Fibroblast of lung (primary cell): ENCODE data around the gene JADE2. TPM values are rescaled to one million over a fixed set of nuclear protein-coding genes. Genes with fewer than 3 reads are reported as not detected.

Source experiments
- DNase-seq, 2 donors: peaks; one replicate each; pipeline versions ENCODE4 v3.0.0 to v3.0.0-alpha.2; 2010; ENCODE audit warnings: low read depth in 2 of 2
- H2AFZ ChIP-seq: 2 replicates; pipeline ENCODE4 v1.5.1; 2012; ENCODE audit warnings: low read length, control low read depth, inconsistent platforms
- H3K27ac ChIP-seq: 2 replicates; pipeline ENCODE4 v1.5.1; 2011; ENCODE audit warnings: low read length, control low read depth; ENCODE audit not compliant: insufficient read depth
- H3K27me3 ChIP-seq: 2 replicates; pipeline ENCODE4 v1.5.1; 2011; ENCODE audit warnings: mild to moderate bottlenecking, low read length; ENCODE audit not compliant: control insufficient read depth, insufficient read depth
- H3K36me3 ChIP-seq: 2 replicates; pipeline ENCODE4 v1.5.1; 2011; ENCODE audit warnings: low read length; ENCODE audit not compliant: control insufficient read depth, insufficient read depth
- H3K4me1 ChIP-seq: 2 replicates; pipeline ENCODE4 v1.5.1; 2011; ENCODE audit warnings: low read length; ENCODE audit not compliant: control insufficient read depth, insufficient read depth; ENCODE audit errors: extremely low read depth
- H3K4me2 ChIP-seq: 2 replicates; pipeline ENCODE4 v1.5.1; 2011; ENCODE audit warnings: low read length, control low read depth; ENCODE audit not compliant: insufficient read depth; ENCODE audit errors: extremely low read depth
- H3K4me3 ChIP-seq, 4 experiments: fragments of 200-600 bp in 1 of 4; sonication (generic) in 1 of 4; replicated peaks in 1 of 4; 2 replicates each; pipeline ENCODE4 v1.5.1; 2011 to 2016; ENCODE audit warnings: low read length in 4 of 4, low read depth in 3 of 4, mild to moderate bottlenecking in 3 of 4, control low read depth in 2 of 4, inconsistent platforms in 1 of 4, mixed read lengths in 1 of 4; ENCODE audit not compliant: insufficient read depth in 1 of 4; ENCODE audit errors: control extremely low read depth in 1 of 4
- H3K79me2 ChIP-seq: 2 replicates; pipeline ENCODE4 v1.5.1; 2012; ENCODE audit warnings: mild to moderate bottlenecking, low read length, inconsistent platforms; ENCODE audit not compliant: control insufficient read depth, insufficient read depth
- H3K9ac ChIP-seq: 2 replicates; pipeline ENCODE4 v1.5.1; 2011; ENCODE audit warnings: mild to moderate bottlenecking, low read length, control low read depth; ENCODE audit not compliant: insufficient read depth
- H3K9me3 ChIP-seq: 2 replicates; pipeline ENCODE4 v1.5.1; 2012; ENCODE audit warnings: low read depth, low read length; ENCODE audit not compliant: control insufficient read depth, insufficient read depth
- H4K20me1 ChIP-seq: 2 replicates; pipeline ENCODE4 v1.5.1; 2011; ENCODE audit warnings: low read length; ENCODE audit not compliant: control insufficient read depth, insufficient read depth; ENCODE audit errors: extremely low read depth
- CTCF ChIP-seq, 2 donors: IDR thresholded peaks in 1 of 2; conservative IDR thresholded peaks in 1 of 2; 1 replicate in 1 of 2; 2 replicates in 1 of 2; pipeline ENCODE4 v1.5.1; 2011 to 2012; ENCODE audit warnings: low read length in 2 of 2, control low read depth in 1 of 2, inconsistent platforms in 1 of 2, low read depth in 1 of 2, mild to moderate bottlenecking in 1 of 2
- EZH2 ChIP-seq: IDR thresholded peaks from 2 replicates; pipeline ENCODE4 v1.5.1; 2012; ENCODE audit warnings: low read length, control low read depth, mild to moderate bottlenecking; ENCODE audit errors: missing control alignments
- polyA plus RNA-seq, 2 donors: library from polyadenylated mRNA; depleted of rRNA in 1 of 2; stranded (reverse) in 1 of 2; unstranded in 1 of 2; fragments of >200 nt; gene quantifications; 2 replicates each; pipeline ENCODE4 v1.2.1, GENCODE V29; 2011 to 2012; ENCODE audit warnings: missing spikeins in 1 of 2
- total RNA-seq: library from RNA; depleted of rRNA; stranded (reverse); fragments of >200 nt; gene quantifications from 2 replicates; pipeline ENCODE4 v1.2.1, GENCODE V29; 2014

Gene JADE2
- total and polyA plus RNA-seq, 2 donors (not counting 1 experiment from before 2014, with no cell fraction given), result 10.0 to 45.9 TPM

DNA sequence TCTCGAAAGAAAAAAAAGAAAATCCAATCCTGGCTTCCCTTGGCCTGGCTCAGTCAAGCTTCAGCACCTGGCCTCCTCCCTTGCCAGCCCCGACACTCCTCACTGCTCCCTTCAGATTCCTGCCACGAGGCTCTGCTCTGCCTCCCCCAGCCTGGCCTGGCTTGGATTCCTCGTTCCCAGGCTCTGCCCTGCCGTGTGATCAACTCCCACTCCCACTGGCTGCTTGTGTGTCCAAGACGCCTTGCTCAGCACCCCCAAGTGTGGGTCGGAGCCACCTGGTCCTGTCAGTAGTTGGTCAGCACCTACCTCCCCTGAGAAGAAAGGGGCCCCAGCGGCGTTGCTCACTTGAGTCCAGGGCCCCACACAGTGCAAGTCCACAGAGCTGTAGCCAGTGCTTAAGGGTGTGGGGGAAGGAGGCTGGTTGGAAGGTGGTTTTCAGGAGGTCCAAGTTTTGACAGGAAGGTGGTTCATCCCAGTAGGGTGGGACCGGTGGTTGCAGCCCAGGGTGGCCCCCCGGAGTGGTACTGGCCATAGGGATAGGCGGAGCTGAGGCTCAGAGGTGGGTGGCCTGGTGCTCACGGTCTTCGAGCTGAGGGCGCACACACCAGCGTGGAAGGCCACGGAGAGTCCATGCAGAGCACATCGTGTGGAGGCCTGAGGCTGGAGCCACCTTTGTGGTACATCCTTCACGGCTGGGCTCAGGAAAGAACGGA is 46.4 kb downstream of the JADE2 start:
- peaks cover 13% of the 10 kb centered on the region for H3K79me2 ChIP-seq
- H2AFZ ChIP-seq, result no peak overlapping the region
- DNase-seq, result no peak
- H3K4me1 ChIP-seq, result peaks cover 21% of the 10 kb centered on the region
- no peak overlapping the region for H3K9ac ChIP-seq
- H3K27ac ChIP-seq, result no peak overlapping the region
- no peaks in the 10 kb centered on the region for H4K20me1 ChIP-seq
- H3K36me3 ChIP-seq, result peaks cover 36% of the 10 kb centered on the region
- TF ChIP-seq EZH2, result no peak
- no peak for TF ChIP-seq CTCF (conservative IDR thresholded peaks at IDR 0.05 in 1 of 2, IDR thresholded peaks at IDR 0.05 in 1 of 2; ENCODE audit: low read depth in 1 of 2, low read length in 2 of 2)
- H3K4me2 ChIP-seq, result no peak overlapping the region
- H3K4me3 ChIP-seq, result no peak overlapping the region
- no peaks in the 10 kb centered on the region for H3K9me3 ChIP-seq
- no peaks in the 10 kb centered on the region for H3K27me3 ChIP-seq

GRCh38 chr5:134572811-134573210 is 47.3 kb downstream of the JADE2 start:
- H3K9ac ChIP-seq, result no peak overlapping the region
- no peak overlapping the region for H2AFZ ChIP-seq
- H3K9me3 ChIP-seq, result no peaks in the 10 kb centered on the region
- DNase-seq, result no peak
- TF ChIP-seq CTCF (conservative IDR thresholded peaks at IDR 0.05 in 1 of 2, IDR thresholded peaks at IDR 0.05 in 1 of 2; ENCODE audit: low read depth in 1 of 2, low read length in 2 of 2) (no peak), EZH2 (no peak)
- peaks cover 13% of the 10 kb centered on the region for H3K79me2 ChIP-seq
- H3K4me1 ChIP-seq, result peaks cover 26% of the 10 kb centered on the region
- no peak overlapping the region for H3K4me3 ChIP-seq
- no peak overlapping the region for H3K4me2 ChIP-seq
- H3K36me3 ChIP-seq, result peaks cover 34% of the 10 kb centered on the region
- no peaks in the 10 kb centered on the region for H3K27me3 ChIP-seq
- no peaks in the 10 kb centered on the region for H4K20me1 ChIP-seq
- no peak overlapping the region for H3K27ac ChIP-seq

- H3K9ac ChIP-seq, result no peak overlapping the region
- peaks cover 14% of the 10 kb centered on the region for H3K4me1 ChIP-seq
- H3K27ac ChIP-seq, result no peak overlapping the region
- peaks cover 45% of the 10 kb centered on the region for H3K36me3 ChIP-seq
- no peaks in the 10 kb centered on the region for H3K27me3 ChIP-seq
- peaks cover 9% of the 10 kb centered on the region for H3K79me2 ChIP-seq
- no peaks in the 10 kb centered on the region for H3K9me3 ChIP-seq
- no peak for DNase-seq
- H3K4me2 ChIP-seq, result no peak overlapping the region
- no peak for TF ChIP-seq EZH2
- no peak for TF ChIP-seq CTCF (conservative IDR thresholded peaks at IDR 0.05 in 1 of 2, IDR thresholded peaks at IDR 0.05 in 1 of 2; ENCODE audit: low read depth in 1 of 2, low read length in 2 of 2)
- H4K20me1 ChIP-seq, result no peaks in the 10 kb centered on the region
- no peak overlapping the region for H3K4me3 ChIP-seq
- H2AFZ ChIP-seq, result no peak overlapping the region
These were observed 49.1 kb downstream of the JADE2 start for GRCh38 chr5:134574521-134574920.
